ENCODE data around the gene RAB7B.

RAB7B gene

GRCh38 chr1:205977402-205978014 lies 25.7 kb downstream of the RAB7B start:
- TF ChIP-seq POLR2AphosphoS5 (IDR thresholded peaks at IDR 0.05; ENCODE audit: low read depth, low read length) (no peak), FOXP2 (optimal IDR thresholded peaks at IDR 0.05; ENCODE audit: borderline replicate concordance, extremely low read depth, extremely low read length, insufficient read depth) (no peak), SIN3A (IDR thresholded peaks at IDR 0.05; ENCODE audit: borderline replicate concordance, insufficient read depth, low read length) (no peak), TAF1 (IDR thresholded peaks at IDR 0.05; ENCODE audit: borderline replicate concordance, insufficient read depth, low read length) (no peak), REST (IDR thresholded peaks at IDR 0.05; ENCODE audit: insufficient read depth in 1 of 2, low read depth in 2 of 2, low read length in 2 of 2) (no peak)

- no peak for TF ChIP-seq REST (IDR thresholded peaks at IDR 0.05; ENCODE audit: insufficient read depth in 1 of 2, low read depth in 2 of 2, low read length in 2 of 2)
- no peak for TF ChIP-seq FOXP2 (optimal IDR thresholded peaks at IDR 0.05; ENCODE audit: borderline replicate concordance, extremely low read depth, extremely low read length, insufficient read depth)
- TF ChIP-seq SIN3A (IDR thresholded peaks at IDR 0.05; ENCODE audit: borderline replicate concordance, insufficient read depth, low read length), result no peak
- no peak for TF ChIP-seq TAF1 (IDR thresholded peaks at IDR 0.05; ENCODE audit: borderline replicate concordance, insufficient read depth, low read length)
- no peak for TF ChIP-seq POLR2AphosphoS5 (IDR thresholded peaks at IDR 0.05; ENCODE audit: low read depth, low read length)
Measured at GRCh38 chr1:205976708-205977401, 26.3 kb downstream of the RAB7B start.

GRCh38 chr1:205976036-205976435 lies 27.2 kb downstream of the RAB7B start:
- TF ChIP-seq REST (IDR thresholded peaks at IDR 0.05; ENCODE audit: insufficient read depth in 1 of 2, low read depth in 2 of 2, low read length in 2 of 2) (no peak), SIN3A (IDR thresholded peaks at IDR 0.05; ENCODE audit: borderline replicate concordance, insufficient read depth, low read length) (no peak), FOXP2 (optimal IDR thresholded peaks at IDR 0.05; ENCODE audit: borderline replicate concordance, extremely low read depth, extremely low read length, insufficient read depth) (no peak), TAF1 (IDR thresholded peaks at IDR 0.05; ENCODE audit: borderline replicate concordance, insufficient read depth, low read length) (no peak), POLR2AphosphoS5 (IDR thresholded peaks at IDR 0.05; ENCODE audit: low read depth, low read length) (no peak)

GRCh38 chr1:205975387-205975998 lies 27.7 kb downstream of the RAB7B start:
- TF ChIP-seq SIN3A (IDR thresholded peaks at IDR 0.05; ENCODE audit: borderline replicate concordance, insufficient read depth, low read length) (no peak), TAF1 (IDR thresholded peaks at IDR 0.05; ENCODE audit: borderline replicate concordance, insufficient read depth, low read length) (no peak), FOXP2 (optimal IDR thresholded peaks at IDR 0.05; ENCODE audit: borderline replicate concordance, extremely low read depth, extremely low read length, insufficient read depth) (no peak)

GRCh38 chr1:205974712-205975111 lies 28.5 kb downstream of the RAB7B start:
- TF ChIP-seq TAF1 (IDR thresholded peaks at IDR 0.05; ENCODE audit: borderline replicate concordance, insufficient read depth, low read length) (no peak), SIN3A (IDR thresholded peaks at IDR 0.05; ENCODE audit: borderline replicate concordance, insufficient read depth, low read length) (no peak), FOXP2 (optimal IDR thresholded peaks at IDR 0.05; ENCODE audit: borderline replicate concordance, extremely low read depth, extremely low read length, insufficient read depth) (no peak), REST (IDR thresholded peaks at IDR 0.05; ENCODE audit: insufficient read depth in 1 of 2, low read depth in 2 of 2, low read length in 2 of 2) (no peak), POLR2AphosphoS5 (IDR thresholded peaks at IDR 0.05; ENCODE audit: low read depth, low read length) (no peak)
